ENCODE results near the gene BLMH. TPM values are rescaled to one million over a fixed set of nuclear protein-coding genes. Genes with fewer than 3 reads are reported as not detected.

Gene BLMH
- total RNA-seq, 1 experiment from 2014 or later, result 94.3 TPM

GRCh38 chr17:30240177-30240576 lies 51.6 kb downstream of the BLMH start:
- Histone ChIP-seq H3K36me3 (ENCODE audit: insufficient read depth, low read length, poor library complexity, severe bottlenecking) (no peaks in the 10 kb centered on the region), H3K27me3 (replicated peaks; ENCODE audit: insufficient read depth, low read depth, low read length, poor library complexity) (peaks cover 16% of the 10 kb centered on the region), H3K4me3 (ENCODE audit: low read depth, low read length, poor library complexity, severe bottlenecking) (no peak overlapping the region), H3K4me1 (ENCODE audit: insufficient read depth, low read length, poor library complexity, severe bottlenecking) (peaks cover 6% of the 10 kb centered on the region), H3K9me3 (ENCODE audit: low read depth, low read length, poor library complexity, severe bottlenecking) (no peaks in the 10 kb centered on the region), H3K27ac (ENCODE audit: low read depth, low read length, poor library complexity, severe bottlenecking) (no peak overlapping the region)
- no peak for TF ChIP-seq CTCF (conservative IDR thresholded peaks at IDR 0.05; ENCODE audit: low read depth, low read length)
- no peak for TF ChIP-seq EZH2 (IDR thresholded peaks at IDR 0.05; ENCODE audit: borderline replicate concordance, low read depth, low read length, poor library complexity, severe bottlenecking)
- intact Hi-C loops (cut with micrococcal nuclease; ENCODE audit: unreplicated experiment), result no loop called here
- CTCF ChIA-PET, result no interaction called here
- no TSS peak for BruUV-seq (replicated peaks)
- DNase-seq (ENCODE audit: low spot score), result no peak
- POLR2A ChIA-PET (ENCODE audit: low non-redundant PET), result no interaction called here

GRCh38 chr17:30239089-30239462 lies 52.7 kb downstream of the BLMH start:
- intact Hi-C loops (cut with micrococcal nuclease; ENCODE audit: unreplicated experiment), result no loop called here
- Histone ChIP-seq H3K4me1 (ENCODE audit: insufficient read depth, low read length, poor library complexity, severe bottlenecking) (peaks cover 8% of the 10 kb centered on the region), H3K27ac (ENCODE audit: low read depth, low read length, poor library complexity, severe bottlenecking) (no peak overlapping the region), H3K27me3 (replicated peaks; ENCODE audit: insufficient read depth, low read depth, low read length, poor library complexity) (peaks cover 27% of the 10 kb centered on the region), H3K36me3 (ENCODE audit: insufficient read depth, low read length, poor library complexity, severe bottlenecking) (no peaks in the 10 kb centered on the region), H3K9me3 (ENCODE audit: low read depth, low read length, poor library complexity, severe bottlenecking) (no peaks in the 10 kb centered on the region), H3K4me3 (ENCODE audit: low read depth, low read length, poor library complexity, severe bottlenecking) (no peak overlapping the region)
- BruUV-seq (replicated peaks), result no TSS peak
- ChIA-PET CTCF (no interaction called here), POLR2A (ENCODE audit: low non-redundant PET) (interaction anchor here (0.6 kb wide), 1 partner anchor 33 kb away, joined by 3 read pairs; no protein-coding TSS in a partner anchor)
- DNase-seq (ENCODE audit: low spot score), result no peak
- TF ChIP-seq CTCF (conservative IDR thresholded peaks at IDR 0.05; ENCODE audit: low read depth, low read length) (no peak), EZH2 (IDR thresholded peaks at IDR 0.05; ENCODE audit: borderline replicate concordance, low read depth, low read length, poor library complexity, severe bottlenecking) (no peak)

GRCh38 chr17:30238387-30239088 lies 53.2 kb downstream of the BLMH start:
- Histone ChIP-seq H3K36me3 (ENCODE audit: insufficient read depth, low read length, poor library complexity, severe bottlenecking) (no peaks in the 10 kb centered on the region), H3K27ac (ENCODE audit: low read depth, low read length, poor library complexity, severe bottlenecking) (no peak overlapping the region), H3K27me3 (replicated peaks; ENCODE audit: insufficient read depth, low read depth, low read length, poor library complexity) (peaks cover 33% of the 10 kb centered on the region), H3K9me3 (ENCODE audit: low read depth, low read length, poor library complexity, severe bottlenecking) (no peaks in the 10 kb centered on the region), H3K4me1 (ENCODE audit: insufficient read depth, low read length, poor library complexity, severe bottlenecking) (peaks cover 8% of the 10 kb centered on the region), H3K4me3 (ENCODE audit: low read depth, low read length, poor library complexity, severe bottlenecking) (no peak overlapping the region)
- no peak for TF ChIP-seq EZH2 (IDR thresholded peaks at IDR 0.05; ENCODE audit: borderline replicate concordance, low read depth, low read length, poor library complexity, severe bottlenecking)
- no peak for TF ChIP-seq CTCF (conservative IDR thresholded peaks at IDR 0.05; ENCODE audit: low read depth, low read length)
- BruUV-seq (replicated peaks), result no TSS peak
- POLR2A ChIA-PET (ENCODE audit: low non-redundant PET), result no interaction called here
- intact Hi-C loops (cut with micrococcal nuclease; ENCODE audit: unreplicated experiment), result no loop called here
- CTCF ChIA-PET, result no interaction called here
- DNase-seq (ENCODE audit: low spot score), result no peak

Data from A673 (cell line).